GM12878 (cell line): ENCODE measurements around the gene SRRM5. TPM values are rescaled to one million over a fixed set of nuclear protein-coding genes. Genes with fewer than 3 reads are reported as not detected.
A peak's percentile ranks its signal among the peaks of the same experiment; 100 is the strongest.

Source experiments
- ATF7 ChIP-seq: fragments of 450-650 bp; IDR thresholded peaks from 2 replicates; pipeline ENCODE4 v1.6.1; 2016; ENCODE audit warnings: low read depth, mild to moderate bottlenecking
- BCL3 ChIP-seq: IDR thresholded peaks from 2 replicates; pipeline ENCODE4 v1.6.1; 2011; ENCODE audit warnings: borderline replicate concordance, low read depth, mild to moderate bottlenecking, moderate library complexity, low read length; ENCODE audit not compliant: insufficient read depth, poor library complexity, severe bottlenecking
- BHLHE40 ChIP-seq, 2 experiments: fragments of 450-650 bp in 1 of 2; IDR thresholded peaks; 2 replicates each; pipeline ENCODE4 v1.6.1; 2011 to 2017; ENCODE audit warnings: low read depth in 2 of 2, borderline replicate concordance in 1 of 2, improper control_type of control experiment in 1 of 2, low read length in 1 of 2, mild to moderate bottlenecking in 1 of 2
- CHD2 ChIP-seq: IDR thresholded peaks from 2 replicates; pipeline ENCODE4 v1.6.1; 2011; ENCODE audit warnings: low read depth, low read length, improper control_type of control experiment, borderline replicate concordance
- CREB1 ChIP-seq: IDR thresholded peaks from 2 replicates; pipeline ENCODE4 v1.6.1; 2012; ENCODE audit warnings: low read depth, mild to moderate bottlenecking, inconsistent platforms
- ETV6 ChIP-seq, 2 experiments: fragments of 450-650 bp in 1 of 2; IDR thresholded peaks in 1 of 2; conservative IDR thresholded peaks in 1 of 2; 2 replicates each; pipeline ENCODE4 v1.6.1; 2014; ENCODE audit warnings: antibody characterized with exemption in 1 of 2, borderline replicate concordance in 1 of 2, low read depth in 1 of 2, mild to moderate bottlenecking in 1 of 2, moderate library complexity in 1 of 2
- GATAD2B ChIP-seq: fragments of 450-650 bp; conservative IDR thresholded peaks from 2 replicates; pipeline ENCODE4 v1.6.1; 2017; ENCODE audit warnings: low read depth, mild to moderate bottlenecking, moderate library complexity
- KAT2A ChIP-seq: conservative IDR thresholded peaks from 2 replicates; pipeline ENCODE4 v1.6.1; 2011; ENCODE audit warnings: low read depth, low read length; ENCODE audit not compliant: control insufficient read depth
- LARP7 ChIP-seq: fragments of 450-650 bp; IDR thresholded peaks from 2 replicates; pipeline ENCODE4 v1.6.1; 2017; ENCODE audit warnings: mild to moderate bottlenecking
- MEF2B ChIP-seq: fragments of 450-650 bp; IDR thresholded peaks from 2 replicates; pipeline ENCODE4 v1.6.1; 2018; ENCODE audit warnings: mild to moderate bottlenecking, moderate library complexity; ENCODE audit not compliant: partially characterized antibody, poor library complexity, severe bottlenecking
- MTA3 ChIP-seq: IDR thresholded peaks from 2 replicates; pipeline ENCODE4 v1.6.1; 2012; ENCODE audit warnings: low read length, inconsistent platforms, borderline replicate concordance
- MXI1 ChIP-seq: fragments of 150-350 bp; IDR thresholded peaks from 2 replicates; pipeline ENCODE4 v1.6.1; 2011; ENCODE audit warnings: low read depth, mild to moderate bottlenecking, inconsistent platforms, low read length, improper control_type of control experiment
- PKNOX1 ChIP-seq: fragments of 450-650 bp; IDR thresholded peaks from 2 replicates; pipeline ENCODE4 v1.6.1; 2016; ENCODE audit warnings: mild to moderate bottlenecking
- RB1 ChIP-seq: fragments of 450-650 bp; formaldehyde crosslinking; IDR thresholded peaks from 2 replicates; pipeline ENCODE4 v1.6.1; 2017; ENCODE audit warnings: mild to moderate bottlenecking, borderline replicate concordance
- SMAD1 ChIP-seq: fragments of 450-650 bp; IDR thresholded peaks from 2 replicates; pipeline ENCODE4 v1.6.1; 2018; ENCODE audit warnings: mild to moderate bottlenecking, low read depth; ENCODE audit not compliant: partially characterized antibody
- SMC3 ChIP-seq: IDR thresholded peaks from 2 replicates; pipeline ENCODE4 v1.6.1; 2011; ENCODE audit warnings: low read length, improper control_type of control experiment, borderline replicate concordance
- SREBF2 ChIP-seq: IDR thresholded peaks from 2 replicates; pipeline ENCODE4 v1.6.1; 2012; ENCODE audit warnings: mild to moderate bottlenecking, low read length
- STAT1 ChIP-seq: fragments of 450-650 bp; conservative IDR thresholded peaks from 2 replicates; pipeline ENCODE4 v1.6.1; 2014; ENCODE audit warnings: antibody characterized with exemption, mild to moderate bottlenecking
- TAF1 ChIP-seq: IDR thresholded peaks from 2 replicates; pipeline ENCODE4 v1.6.1; 2011; ENCODE audit warnings: mild to moderate bottlenecking, low read depth, low read length, borderline replicate concordance
- TARDBP ChIP-seq: IDR thresholded peaks from 2 replicates; pipeline ENCODE4 v1.6.1; 2016; ENCODE audit warnings: borderline replicate concordance
- ZBTB11 ChIP-seq: fragments of 450-650 bp; formaldehyde crosslinking; IDR thresholded peaks from 2 replicates; pipeline ENCODE4 v1.5.0; 2022; ENCODE audit warnings: mild to moderate bottlenecking, missing genetic modification characterization
- ZNF622 ChIP-seq: fragments of 450-650 bp; IDR thresholded peaks from 2 replicates; pipeline ENCODE4 v1.6.1; 2017; ENCODE audit warnings: mild to moderate bottlenecking, inconsistent platforms
- ZSCAN29 ChIP-seq: fragments of 450-650 bp; IDR thresholded peaks from 2 replicates; pipeline ENCODE4 v1.6.1; 2017; ENCODE audit warnings: mild to moderate bottlenecking, moderate library complexity
- polyA plus RNA-seq, 11 experiments: library from polyadenylated mRNA; depleted of rRNA in 4 of 11; unstranded in 6 of 11; stranded (reverse) in 5 of 11; fragments of >200 nt; fragmentation: Nextera tagmentation in 4 of 11; fragmentation: Illumina TruSeq in 1 of 11; extraction: Ambion mirVana in 4 of 11; extraction: Trizol in 1 of 11; gene quantifications; 1 replicate in 1 of 11; 2 replicates in 10 of 11; pipeline versions ENCODE4 v1.2.1 to v1.2.3, GENCODE V29; 2011 to 2016; ENCODE audit warnings: inconsistent platforms in 2 of 11, missing spikeins in 2 of 11, low read depth in 1 of 11
- total RNA-seq, 4 experiments: library from RNA; depleted of rRNA in 3 of 4; stranded (reverse); fragments of >200 nt in 3 of 4; fragmentation: Illumina TruSeq in 1 of 4; extraction: Trizol in 1 of 4; gene quantifications; 2 replicates each; pipeline versions ENCODE4 v1.2.1 to v1.2.3, GENCODE V29; 2013 to 2021

Gene SRRM5
- total and polyA plus RNA-seq, 10 of the 15 experiments (the other 5 are each of a cell fraction or from before 2014, with no cell fraction given) = 0.06 to 0.38 (median 0.24) TPM; not detected in 2

- TF ChIP-seq ZBTB11 (CRISPR knock-in tag) (no peak), SMC3 (no peak), CREB1 (peak; percentile 100), MXI1 (peak; percentile 71), LARP7 (peak; percentile 94), STAT1 (peak; percentile 95; the same call in 1 of the 2 replicates), CHD2 (0 out of 2 replicates have a peak, but pooled peaks have one; percentile 33), ZNF622 (no peak), MEF2B (peak; percentile 35), BHLHE40 (IDR thresholded peaks at IDR 0.05; ENCODE audit: borderline replicate concordance in 1 of 2, low read depth in 2 of 2, low read length in 1 of 2) (0 out of 4 replicates have a peak, but pooled peaks have one; percentile 30 to 44), PKNOX1 (peak; percentile 39), ETV6 (conservative IDR thresholded peaks at IDR 0.05 in 1 of 2, IDR thresholded peaks at IDR 0.05 in 1 of 2; ENCODE audit: borderline replicate concordance in 1 of 2, low read depth in 1 of 2) (no peak), SMAD1 (no peak), TAF1 (peak; percentile 79; the same call in 1 of the 2 replicates), RB1 (peak; percentile 97; the same call in 1 of the 2 replicates), BCL3 (peak; percentile 68), ZSCAN29 (peak; percentile 63; the same call in 1 of the 2 replicates), ATF7 (peak; percentile 98), SREBF2 (no peak), GATAD2B (0 out of 2 replicates have a peak, but pooled peaks have one; percentile 42), TARDBP (no peak), KAT2A (no peak), MTA3 (no peak)
Measured at GRCh38 chr19:43595999-43596841, 15.7 kb upstream of the SRRM5 start, which contains the start of the genes IRGQ and ZNF576 (continued).
